Sigmoid colon (tissue), 7 donors: ENCODE results near the gene VIPR2. TPM values are rescaled to one million over a fixed set of nuclear protein-coding genes. Genes with fewer than 3 reads are reported as not detected.
A peak's percentile ranks its signal among the peaks of the same experiment; 100 is the strongest.

Experiments
- DNase-seq: peaks from one replicate; pipeline ENCODE4 v3.0.0-alpha.2; 2019
- H3K27ac ChIP-seq, 4 donors: fragments of 200-600 bp; sonication (generic); one replicate each; pipeline ENCODE4 v1.5.1; 2016 to 2019; ENCODE audit warnings: mild to moderate bottlenecking in 1 of 4
- H3K27me3 ChIP-seq, 3 donors: fragments of 200-600 bp; sonication (generic); one replicate each; pipeline ENCODE4 v1.5.1; 2019; ENCODE audit warnings: mild to moderate bottlenecking in 1 of 3
- H3K36me3 ChIP-seq, 4 donors: fragments of 200-600 bp; sonication (generic); one replicate each; pipeline ENCODE4 v1.5.1; 2016 to 2019
- H3K4me1 ChIP-seq, 4 donors: fragments of 200-600 bp; sonication (generic); one replicate each; pipeline ENCODE4 v1.5.1; 2017 to 2019
- H3K4me3 ChIP-seq, 4 donors: fragments of 200-600 bp; sonication (generic); one replicate each; pipeline ENCODE4 v1.5.1; 2017 to 2019; ENCODE audit warnings: mild to moderate bottlenecking in 2 of 4, moderate library complexity in 1 of 4
- H3K9me3 ChIP-seq, 4 donors: fragments of 200-600 bp in 3 of 4; sonication (generic) in 3 of 4; one replicate each; pipeline versions ENCODE4 v1.5.1 to v1.6.1; 2013 to 2019
- CTCF ChIP-seq, 4 experiments: fragments of 450-650 bp in 3 of 4; fragments of 200-600 bp in 1 of 4; IDR thresholded peaks; one replicate each; pipeline ENCODE4 v1.5.1; 2016 to 2019; ENCODE audit warnings: antibody characterized with exemption in 4 of 4, mild to moderate bottlenecking in 3 of 4, moderate library complexity in 2 of 4
- EP300 ChIP-seq, 4 donors: sonication (generic); formaldehyde crosslinking; IDR thresholded peaks; one replicate each; pipeline ENCODE4 v1.6.1; 2017; ENCODE audit warnings: antibody characterized with exemption in 4 of 4
- POLR2A ChIP-seq, 2 donors: fragments of 450-650 bp; IDR thresholded peaks; one replicate each; pipeline ENCODE4 v1.6.1; 2016; ENCODE audit warnings: antibody characterized with exemption in 2 of 2, mild to moderate bottlenecking in 2 of 2, moderate library complexity in 2 of 2
- POLR2AphosphoS5 ChIP-seq, 4 donors: sonication (generic); formaldehyde crosslinking; IDR thresholded peaks; one replicate each; pipeline ENCODE4 v1.6.1; 2017; ENCODE audit warnings: antibody characterized with exemption in 4 of 4
- WGBS, 2 donors: extraction: QIAGEN DNeasy Blood & Tissue Kit; methylation state at CpG; one replicate each; pipeline ENCODE4 v1.1.7; 2013; 5-methylcytosine and 5-hydroxymethylcytosine counted together
- intact Hi-C: fragments of 100-400 bp; cut with DNase I; formaldehyde crosslinking; loops from one replicate; pipeline ENCODE4 v1.15.1; 2023
- polyA plus RNA-seq, 3 donors: library from polyadenylated mRNA; stranded (reverse); fragments of 200-250 nt; gene quantifications; one replicate each; pipeline ENCODE4 v1.2.3, GENCODE V29; 2013
- total RNA-seq, 4 donors: library from RNA; depleted of rRNA; stranded (reverse); fragments of >200 nt; gene quantifications; one replicate each; pipeline ENCODE4 v1.1.0, GENCODE V29; 2016
- donor health status: healthy with polysubstance abuse.
- donor health status: Bipolar disorder and iron deficiency.
- donor health status: healthy.

The VIPR2 gene
- total and polyA plus RNA-seq, 7 donors = 0.23 to 21.4 (median 11.7) TPM

- Histone ChIP-seq H3K27me3 (no peaks in the 10 kb centered on the region), H3K4me1 (peaks cover 0 to 34% (median 21%) of the 10 kb centered on the region in 4 donors), H3K4me3 (no peak overlapping the region), H3K9me3 (no peaks in the 10 kb centered on the region), H3K36me3 (no peaks in the 10 kb centered on the region), H3K27ac (no peak overlapping the region)
- WGBS, 2 donors = 84 to 93% methylated on average over 31 of the region's 31 CpGs
- TF ChIP-seq POLR2A (IDR thresholded peaks at IDR 0.05) = no peak
- TF ChIP-seq EP300 (IDR thresholded peaks at IDR 0.05) = no peak
- no peak for TF ChIP-seq CTCF (IDR thresholded peaks at IDR 0.05)
- no peak for TF ChIP-seq POLR2AphosphoS5 (IDR thresholded peaks at IDR 0.05)
- intact Hi-C loops = no loop called here
- DNase-seq = peak; percentile 61
Observed at GRCh38 chr7:159093351-159093971, 51.2 kb downstream of the VIPR2 start.

DNA sequence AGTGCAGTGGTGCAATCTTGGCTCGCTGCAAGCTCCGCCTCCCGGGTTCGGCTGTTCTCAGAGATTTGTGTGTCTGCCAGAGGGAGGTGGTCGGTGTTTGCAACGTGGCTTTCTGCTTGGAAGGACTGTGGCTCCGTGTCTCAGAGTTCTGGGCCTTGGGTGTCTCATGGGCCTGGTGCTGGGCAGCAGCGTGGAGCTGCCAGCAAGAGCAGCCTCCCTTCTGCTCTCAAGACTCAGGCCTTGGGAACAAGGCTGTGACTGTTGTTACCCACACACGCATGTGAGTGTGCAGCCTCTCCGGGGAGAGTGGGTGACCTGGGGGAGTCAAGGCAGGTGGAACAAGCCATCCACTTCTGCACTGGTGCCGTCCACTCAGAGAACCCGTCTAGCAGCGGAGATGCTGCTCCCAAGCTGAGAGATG lies 52.0 kb downstream of the VIPR2 start:
- H3K27me3 ChIP-seq = no peaks in the 10 kb centered on the region
- intact Hi-C loops = no loop called here
- no peaks in the 10 kb centered on the region for H3K36me3 ChIP-seq
- TF ChIP-seq POLR2A (IDR thresholded peaks at IDR 0.05) = no peak
- DNase-seq = peak; percentile 50
- peak overlapping the region in 1 of 4 donors; percentile 22 for H3K27ac ChIP-seq
- no peaks in the 10 kb centered on the region for H3K9me3 ChIP-seq
- peaks cover 0 to 27% (median 13%) of the 10 kb centered on the region in 4 donors for H3K4me1 ChIP-seq
- H3K4me3 ChIP-seq = no peak overlapping the region
- WGBS, 2 donors = 64 to 77% methylated on average over 13 of the region's 13 CpGs

GRCh38 chr7:159091480-159092475 lies 52.9 kb downstream of the VIPR2 start:
- H3K4me1 ChIP-seq = peaks cover 0 to 18% (median 6%) of the 10 kb centered on the region in 4 donors
- intact Hi-C loops = no loop called here
- H3K36me3 ChIP-seq = no peaks in the 10 kb centered on the region
- DNase-seq = peak; percentile 57
- no peak overlapping the region for H3K27ac ChIP-seq
- no peaks in the 10 kb centered on the region for H3K9me3 ChIP-seq
- no peaks in the 10 kb centered on the region for H3K27me3 ChIP-seq
- no peak overlapping the region for H3K4me3 ChIP-seq
- 87 to 91% methylated on average over 31 of the region's 31 CpGs for WGBS, 2 donors
- TF ChIP-seq CTCF (IDR thresholded peaks at IDR 0.05) (no peak), EP300 (IDR thresholded peaks at IDR 0.05) (no peak), POLR2A (IDR thresholded peaks at IDR 0.05) (no peak), POLR2AphosphoS5 (IDR thresholded peaks at IDR 0.05) (no peak)

GRCh38 chr7:159091041-159091440 lies 53.6 kb downstream of the VIPR2 start:
- Histone ChIP-seq H3K36me3 (no peaks in the 10 kb centered on the region), H3K27me3 (no peaks in the 10 kb centered on the region), H3K27ac (no peak overlapping the region), H3K9me3 (no peaks in the 10 kb centered on the region), H3K4me3 (no peak overlapping the region), H3K4me1 (peaks cover 0 to 11% (median 3%) of the 10 kb centered on the region in 4 donors)
- intact Hi-C loops = no loop called here
- WGBS, 2 donors = 83% methylated on average over 13 of the region's 13 CpGs
- TF ChIP-seq CTCF (IDR thresholded peaks at IDR 0.05) = no peak
- no peak for TF ChIP-seq POLR2A (IDR thresholded peaks at IDR 0.05)
- no peak for TF ChIP-seq POLR2AphosphoS5 (IDR thresholded peaks at IDR 0.05)
- TF ChIP-seq EP300 (IDR thresholded peaks at IDR 0.05) = no peak
- DNase-seq = peak; percentile 44
